Ascending aorta (tissue), 2 donors: ENCODE measurements around the gene ACTN4. TPM values are rescaled to one million over a fixed set of nuclear protein-coding genes. Genes with fewer than 3 reads are reported as not detected.

ENCODE experiments used
- DNase-seq, 2 donors: peaks; one replicate each; pipeline ENCODE4 v3.0.0-alpha.2; 2019; ENCODE audit warnings: low spot score in 2 of 2
- H3K27ac ChIP-seq, 2 donors: fragments of 200-600 bp; sonication (generic); one replicate each; pipeline ENCODE4 v1.5.1; 2016 to 2017; ENCODE audit warnings: mild to moderate bottlenecking in 1 of 2
- H3K27me3 ChIP-seq: fragments of 200-600 bp; sonication (generic); one replicate; pipeline ENCODE4 v1.5.1; 2017
- H3K36me3 ChIP-seq, 2 donors: fragments of 200-600 bp; sonication (generic); one replicate each; pipeline ENCODE4 v1.5.1; 2016
- H3K4me1 ChIP-seq, 2 donors: fragments of 200-600 bp; sonication (generic); one replicate each; pipeline ENCODE4 v1.5.1; 2016 to 2017; ENCODE audit warnings: mild to moderate bottlenecking in 1 of 2
- H3K4me3 ChIP-seq, 2 donors: fragments of 200-600 bp; sonication (generic); one replicate each; pipeline ENCODE4 v1.5.1; 2016 to 2017; ENCODE audit warnings: mild to moderate bottlenecking in 1 of 2
- H3K9me3 ChIP-seq, 2 donors: fragments of 200-600 bp; sonication (generic); one replicate each; pipeline ENCODE4 v1.5.1; 2016
- intact Hi-C: fragments of 100-400 bp; cut with DNase I; formaldehyde crosslinking; loops from one replicate; pipeline ENCODE4 v1.15.1; 2023
- total RNA-seq: library from RNA; depleted of rRNA; stranded (reverse); fragments of >200 nt; gene quantifications from one replicate; pipeline ENCODE4 v1.1.0, GENCODE V29; 2016
- TF ChIP-seq, protein P1 (sequence below), 3 experiments: fragments of 200-600 bp in 2 of 3; fragments of 450-650 bp in 1 of 3; sonication (generic) in 2 of 3; IDR thresholded peaks; one replicate each; pipeline ENCODE4 v1.5.1; 2016 to 2019; ENCODE audit warnings: antibody characterized with exemption in 3 of 3, mild to moderate bottlenecking in 1 of 3, moderate library complexity in 1 of 3

ACTN4 gene
- total RNA-seq, 1 donor from 2014 or later = 1,036 TPM

DNA sequence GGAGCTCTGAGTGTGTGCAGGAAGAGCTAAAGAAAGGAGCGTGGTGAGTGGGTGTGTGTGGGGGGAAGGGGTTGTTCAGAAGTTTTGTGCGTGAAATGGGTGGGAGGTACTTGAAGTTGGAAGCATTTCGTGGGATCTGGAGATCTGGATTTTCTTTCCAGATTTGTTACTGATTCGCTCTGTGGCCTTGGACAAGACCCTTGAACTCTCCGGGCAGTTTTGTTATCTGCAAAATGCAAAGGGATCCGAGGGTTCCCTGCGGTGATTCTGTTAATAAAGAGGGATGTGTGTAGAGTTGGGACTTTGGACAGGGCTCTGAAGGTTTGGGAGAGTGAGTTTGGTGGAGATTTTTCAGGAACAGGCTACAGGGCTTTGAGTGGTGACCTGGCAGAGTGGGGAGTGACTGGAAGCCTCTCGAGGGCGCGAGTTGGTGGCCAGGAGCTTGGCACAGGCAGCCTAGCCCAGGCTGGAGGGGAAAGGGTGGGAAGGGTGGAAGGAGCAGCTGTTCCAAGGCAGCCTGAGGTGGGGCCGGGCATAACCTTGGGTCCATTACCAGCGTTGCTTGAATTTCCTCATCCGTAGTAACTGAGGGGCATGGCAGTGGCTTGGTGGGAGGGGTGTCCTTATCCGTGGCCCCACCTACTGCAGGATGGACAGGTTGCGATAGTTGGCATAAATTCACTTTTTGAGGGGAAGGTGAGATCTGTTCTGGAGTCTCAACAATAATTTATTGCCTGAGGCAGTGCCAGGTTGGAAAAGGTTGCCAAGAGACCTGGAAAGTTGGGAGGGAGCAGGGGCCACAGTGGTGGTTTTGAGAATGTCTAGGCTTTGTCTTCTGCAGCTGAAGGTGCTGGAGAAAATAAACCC, 2.1 kb downstream of the ACTN4 start:
- TF ChIP-seq, protein P1, sequence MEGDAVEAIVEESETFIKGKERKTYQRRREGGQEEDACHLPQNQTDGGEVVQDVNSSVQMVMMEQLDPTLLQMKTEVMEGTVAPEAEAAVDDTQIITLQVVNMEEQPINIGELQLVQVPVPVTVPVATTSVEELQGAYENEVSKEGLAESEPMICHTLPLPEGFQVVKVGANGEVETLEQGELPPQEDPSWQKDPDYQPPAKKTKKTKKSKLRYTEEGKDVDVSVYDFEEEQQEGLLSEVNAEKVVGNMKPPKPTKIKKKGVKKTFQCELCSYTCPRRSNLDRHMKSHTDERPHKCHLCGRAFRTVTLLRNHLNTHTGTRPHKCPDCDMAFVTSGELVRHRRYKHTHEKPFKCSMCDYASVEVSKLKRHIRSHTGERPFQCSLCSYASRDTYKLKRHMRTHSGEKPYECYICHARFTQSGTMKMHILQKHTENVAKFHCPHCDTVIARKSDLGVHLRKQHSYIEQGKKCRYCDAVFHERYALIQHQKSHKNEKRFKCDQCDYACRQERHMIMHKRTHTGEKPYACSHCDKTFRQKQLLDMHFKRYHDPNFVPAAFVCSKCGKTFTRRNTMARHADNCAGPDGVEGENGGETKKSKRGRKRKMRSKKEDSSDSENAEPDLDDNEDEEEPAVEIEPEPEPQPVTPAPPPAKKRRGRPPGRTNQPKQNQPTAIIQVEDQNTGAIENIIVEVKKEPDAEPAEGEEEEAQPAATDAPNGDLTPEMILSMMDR (IDR thresholded peaks at IDR 0.05) = no peak
- no peak for DNase-seq
- peak overlapping the region; percentile 92 to 96 for H3K27ac ChIP-seq
- H3K27me3 ChIP-seq = no peaks in the 10 kb centered on the region
- H3K36me3 ChIP-seq = no peaks in the 10 kb centered on the region
- peaks cover 15 to 40% of the 10 kb centered on the region in 2 donors for H3K4me1 ChIP-seq
- H3K4me3 ChIP-seq = peak overlapping the region; percentile 89 to 100
- H3K9me3 ChIP-seq = no peaks in the 10 kb centered on the region
- intact Hi-C loops = loop anchor here (2.0 to 10.0 kb wide), 4 partner anchors 63 to 755 kb away; partner anchors contain the start of gene ZFP36

- Histone ChIP-seq H3K4me1 (peaks cover 15 to 46% of the 10 kb centered on the region in 2 donors), H3K27me3 (no peaks in the 10 kb centered on the region), H3K9me3 (no peaks in the 10 kb centered on the region), H3K4me3 (peak overlapping the region; percentile 89 to 100), H3K36me3 (no peaks in the 10 kb centered on the region), H3K27ac (peak overlapping the region; percentile 92 to 96)
- TF ChIP-seq, protein P1 (IDR thresholded peaks at IDR 0.05) = no peak
- DNase-seq = no peak
- intact Hi-C loops = loop anchor here (5.0 to 10.0 kb wide), 3 partner anchors 62 to 755 kb away; partner anchors contain the start of gene ZFP36
Measured at GRCh38 chr19:38650172-38650775, 2.8 kb downstream of the ACTN4 start.

- DNase-seq = peak in 1 of 2 donors; percentile 88
- Histone ChIP-seq H3K27me3 (no peaks in the 10 kb centered on the region), H3K9me3 (no peaks in the 10 kb centered on the region), H3K4me3 (peak overlapping the region; percentile 89 to 100), H3K36me3 (peaks cover 0 to 1% of the 10 kb centered on the region in 2 donors), H3K4me1 (peaks cover 15 to 54% of the 10 kb centered on the region in 2 donors), H3K27ac (peak overlapping the region; percentile 92 to 96)
- intact Hi-C loops = loop anchor here (1.0 to 10.0 kb wide), 4 partner anchors 41 to 754 kb away; partner anchors contain the start of gene ZFP36
- TF ChIP-seq, protein P1 (IDR thresholded peaks at IDR 0.05) = peak in 1 of 3 experiments; percentile 25
Measured at GRCh38 chr19:38650911-38651584, 3.6 kb downstream of the ACTN4 start.

DNA sequence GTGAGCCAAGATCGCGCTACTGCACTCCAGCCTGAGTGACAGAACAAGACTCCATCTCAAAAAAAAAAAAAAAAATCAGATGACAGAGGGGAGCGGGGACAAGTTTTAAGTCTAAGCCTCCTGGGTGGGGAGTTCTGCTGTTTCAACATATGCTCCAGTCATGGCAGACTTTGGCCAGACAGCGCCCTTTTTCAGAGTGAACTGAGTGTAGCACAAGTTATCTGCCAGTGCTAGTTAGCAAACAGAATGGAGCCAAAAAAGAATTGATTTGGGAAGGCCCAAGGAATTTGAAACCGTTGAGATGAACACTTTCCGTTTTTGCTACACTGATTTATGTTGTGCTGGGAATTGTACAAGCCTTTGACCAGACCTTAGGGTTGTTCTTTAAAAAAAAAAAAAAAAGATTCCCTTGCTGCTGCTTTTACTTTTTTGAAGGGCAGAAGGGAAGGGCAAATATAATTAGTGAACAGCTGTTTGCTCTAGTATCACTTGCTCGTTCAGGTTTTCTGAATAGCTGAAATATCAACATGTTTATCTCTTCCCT, 5.7 kb downstream of the ACTN4 start:
- H3K27me3 ChIP-seq = no peaks in the 10 kb centered on the region
- H3K4me1 ChIP-seq = peaks cover 17 to 70% of the 10 kb centered on the region in 2 donors
- H3K36me3 ChIP-seq = peaks cover 5 to 9% of the 10 kb centered on the region in 2 donors
- intact Hi-C loops = loop anchor here (2.0 to 10.0 kb wide), 4 partner anchors 14 to 752 kb away; partner anchors contain the start of gene ZFP36
- peak overlapping the region; percentile 92 to 96 for H3K27ac ChIP-seq
- DNase-seq = no peak
- TF ChIP-seq, protein P1 (IDR thresholded peaks at IDR 0.05) = no peak
- no peaks in the 10 kb centered on the region for H3K9me3 ChIP-seq
- H3K4me3 ChIP-seq = peak overlapping the region; percentile 89 to 100

- Histone ChIP-seq H3K4me1 (peaks cover 21 to 80% of the 10 kb centered on the region in 2 donors), H3K9me3 (no peaks in the 10 kb centered on the region), H3K27ac (peak overlapping the region; percentile 92 to 96), H3K4me3 (peak overlapping the region; percentile 2 to 34), H3K36me3 (peaks cover 5 to 9% of the 10 kb centered on the region in 2 donors), H3K27me3 (no peaks in the 10 kb centered on the region)
- intact Hi-C loops = loop anchor here (5.0 to 10.0 kb wide), 3 partner anchors 58 to 750 kb away; partner anchors contain the start of gene ZFP36
- no peak for DNase-seq
- TF ChIP-seq, protein P1 (IDR thresholded peaks at IDR 0.05) = no peak
Measured at GRCh38 chr19:38654628-38655055, 7.2 kb downstream of the ACTN4 start.
